Measurements from ENCODE around the gene REXO5. TPM values are rescaled to one million over a fixed set of nuclear protein-coding genes. Genes with fewer than 3 reads are reported as not detected.

REXO5 gene
- total RNA-seq, 1 experiment from 2014 or later, result 6.7 TPM

GRCh38 chr16:20829536-20829935, 23.2 kb downstream of the REXO5 start:
- no peaks in the 10 kb centered on the region for H3K27me3 Mint-ChIP-seq (ENCODE audit: low read depth)

More at GRCh38 chr16:20829536-20829935, 23.2 kb downstream of the REXO5 start:
- no peak overlapping the region for H2BK15ac ChIP-seq (ENCODE audit: low read depth, low read length)
- H3K4ac ChIP-seq (ENCODE audit: low read depth, low read length), result no peak overlapping the region
- no peaks in the 10 kb centered on the region for H3K79me2 ChIP-seq (ENCODE audit: insufficient read depth, low read length)
- no peak overlapping the region for H3K14ac ChIP-seq (ENCODE audit: insufficient read depth, low read length)
- no peaks in the 10 kb centered on the region for H4K20me1 ChIP-seq (ENCODE audit: control insufficient read depth, insufficient read depth, insufficient read length)
- no peak overlapping the region for H2BK5ac ChIP-seq (ENCODE audit: insufficient read length, low read length)
- no peak overlapping the region for H3K4me2 ChIP-seq (ENCODE audit: insufficient read depth, insufficient read length, low read length)
- H2BK120ac ChIP-seq (ENCODE audit: low read depth, low read length, poor library complexity, severe bottlenecking), result no peak overlapping the region
- no peak overlapping the region for H2AK5ac ChIP-seq (ENCODE audit: insufficient read length, low read length)
- H4K5ac ChIP-seq (ENCODE audit: insufficient read length, low read depth, low read length), result no peak overlapping the region
- no peak overlapping the region for H3K27ac ChIP-seq (ENCODE audit: insufficient read length, low read depth, low read length)
- no peaks in the 10 kb centered on the region for H3K23me2 ChIP-seq (ENCODE audit: insufficient read length, low read depth, low read length, poor library complexity, severe bottlenecking)
- H3T11ph ChIP-seq (ENCODE audit: low read length), result no peak overlapping the region
- no peak for TF ChIP-seq CTCF (conservative IDR thresholded peaks at IDR 0.05)
- Mint-ChIP-seq H3K4me3 (no peak overlapping the region), H3K4me1 (no peaks in the 10 kb centered on the region), H3K9me3 (no peaks in the 10 kb centered on the region), H3K27ac (no peak overlapping the region), H3K36me3 (ENCODE audit: insufficient read depth in 1 of 3, low read depth in 3 of 3) (peaks cover 4 to 29% (median 28%) of the 10 kb centered on the region in 3 experiments; a peak in 6 of 7 replicates)
- no peaks in the 10 kb centered on the region for H3K9me3 ChIP-seq (ENCODE audit: control insufficient read depth, low read depth, low read length)
- H3K18ac ChIP-seq (ENCODE audit: insufficient read length, low read depth, low read length), result no peak overlapping the region
- no peak overlapping the region for H4K91ac ChIP-seq (ENCODE audit: insufficient read length, low read depth, low read length)
- no peak overlapping the region for H3K23ac ChIP-seq (ENCODE audit: insufficient read length, low read depth, low read length)
- H3K27me3 ChIP-seq (ENCODE audit: insufficient read depth, low read length), result no peaks in the 10 kb centered on the region
- no peak overlapping the region for H4K8ac ChIP-seq (replicated peaks; ENCODE audit: insufficient read length, low read depth, low read length)
- H3K4me1 ChIP-seq (ENCODE audit: insufficient read depth, low read length), result no peaks in the 10 kb centered on the region
- H3K56ac ChIP-seq (ENCODE audit: insufficient read length, low read depth, low read length), result no peak overlapping the region
- no peak overlapping the region for H3K9ac ChIP-seq (ENCODE audit: extremely low read depth, insufficient read length, low read length)
- DNase-seq, result no peak
- H2BK12ac ChIP-seq (ENCODE audit: insufficient read length, low read depth, low read length), result no peak overlapping the region
- H2BK20ac ChIP-seq (ENCODE audit: low read depth, low read length, poor library complexity, severe bottlenecking), result no peak overlapping the region
- H3K79me1 ChIP-seq (ENCODE audit: insufficient read depth, low read depth, low read length, poor library complexity, severe bottlenecking), result no peaks in the 10 kb centered on the region
- no peak overlapping the region for H2AFZ ChIP-seq (ENCODE audit: low read length)
- no CpG with 5 or more reads among the region's 1 CpG for WGBS (ENCODE audit: extremely low coverage, insufficient read length, low lambda C conversion rate)

Data from H9 (cell line).